ENCODE results near the gene GCHFR. TPM values are rescaled to one million over a fixed set of nuclear protein-coding genes. Genes with fewer than 3 reads are reported as not detected.

Gene GCHFR
- total RNA-seq, 2 donors from 2014 or later, result 39.5 to 42.5 TPM

GRCh38 chr15:40793216-40793989 lies 29.5 kb downstream of the GCHFR start:
- intact Hi-C loops (cut with DNase I), result no loop called here
- peak overlapping the region; percentile 56 for H3K27ac ChIP-seq
- peaks cover 16% of the 10 kb centered on the region for H3K4me1 ChIP-seq
- no peak overlapping the region for H3K4me3 ChIP-seq
- no peaks in the 10 kb centered on the region for H3K36me3 ChIP-seq
- DNase-seq, result peak; percentile 92
- TF ChIP-seq, protein P1, sequence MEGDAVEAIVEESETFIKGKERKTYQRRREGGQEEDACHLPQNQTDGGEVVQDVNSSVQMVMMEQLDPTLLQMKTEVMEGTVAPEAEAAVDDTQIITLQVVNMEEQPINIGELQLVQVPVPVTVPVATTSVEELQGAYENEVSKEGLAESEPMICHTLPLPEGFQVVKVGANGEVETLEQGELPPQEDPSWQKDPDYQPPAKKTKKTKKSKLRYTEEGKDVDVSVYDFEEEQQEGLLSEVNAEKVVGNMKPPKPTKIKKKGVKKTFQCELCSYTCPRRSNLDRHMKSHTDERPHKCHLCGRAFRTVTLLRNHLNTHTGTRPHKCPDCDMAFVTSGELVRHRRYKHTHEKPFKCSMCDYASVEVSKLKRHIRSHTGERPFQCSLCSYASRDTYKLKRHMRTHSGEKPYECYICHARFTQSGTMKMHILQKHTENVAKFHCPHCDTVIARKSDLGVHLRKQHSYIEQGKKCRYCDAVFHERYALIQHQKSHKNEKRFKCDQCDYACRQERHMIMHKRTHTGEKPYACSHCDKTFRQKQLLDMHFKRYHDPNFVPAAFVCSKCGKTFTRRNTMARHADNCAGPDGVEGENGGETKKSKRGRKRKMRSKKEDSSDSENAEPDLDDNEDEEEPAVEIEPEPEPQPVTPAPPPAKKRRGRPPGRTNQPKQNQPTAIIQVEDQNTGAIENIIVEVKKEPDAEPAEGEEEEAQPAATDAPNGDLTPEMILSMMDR (IDR thresholded peaks at IDR 0.05), result no peak
- no peaks in the 10 kb centered on the region for H3K27me3 ChIP-seq
- H3K9me3 ChIP-seq, result no peaks in the 10 kb centered on the region
- H3K9ac ChIP-seq (ENCODE audit: low read depth in 2 of 2, low read length in 2 of 2), result peak overlapping the region in 1 of 2 donors; percentile 62

GRCh38 chr15:40796041-40796440 lies 32.2 kb downstream of the GCHFR start:
- no peak overlapping the region for H3K4me3 ChIP-seq
- no peak for DNase-seq
- H3K9me3 ChIP-seq, result no peaks in the 10 kb centered on the region
- no peaks in the 10 kb centered on the region for H3K36me3 ChIP-seq
- TF ChIP-seq, protein P1 (IDR thresholded peaks at IDR 0.05), result no peak
- H3K4me1 ChIP-seq, result peaks cover 13% of the 10 kb centered on the region
- H3K9ac ChIP-seq (ENCODE audit: low read depth in 2 of 2, low read length in 2 of 2), result no peak overlapping the region
- peak overlapping the region; percentile 16 for H3K27ac ChIP-seq
- intact Hi-C loops (cut with DNase I), result no loop called here
- no peaks in the 10 kb centered on the region for H3K27me3 ChIP-seq

DNA sequence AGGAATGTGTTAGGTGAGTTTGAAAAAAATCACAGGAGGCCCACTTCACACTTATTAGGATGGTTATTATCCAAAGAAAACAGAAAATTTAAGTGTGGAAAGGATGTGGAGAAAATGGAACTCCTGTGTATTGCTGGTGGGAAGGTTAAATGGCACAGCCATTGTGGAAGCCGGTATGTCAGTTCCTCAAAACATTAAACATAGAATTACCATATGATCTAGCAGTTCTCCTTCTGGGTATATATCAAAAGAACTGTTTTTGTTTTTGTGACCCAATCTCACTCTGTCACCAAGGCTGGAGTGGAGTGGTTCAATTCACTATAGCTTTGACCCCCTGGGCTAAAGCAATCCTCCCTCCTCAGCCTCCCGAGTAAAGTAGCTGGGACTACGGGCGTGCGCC lies 32.6 kb downstream of the GCHFR start:
- Histone ChIP-seq H3K4me3 (no peak overlapping the region), H3K4me1 (peaks cover 13% of the 10 kb centered on the region), H3K9me3 (no peaks in the 10 kb centered on the region), H3K36me3 (no peaks in the 10 kb centered on the region), H3K27me3 (no peaks in the 10 kb centered on the region), H3K9ac (ENCODE audit: low read depth in 2 of 2, low read length in 2 of 2) (no peak overlapping the region), H3K27ac (peak overlapping the region; percentile 16)
- TF ChIP-seq, protein P1 (IDR thresholded peaks at IDR 0.05), result no peak
- no peak for DNase-seq
- intact Hi-C loops (cut with DNase I), result no loop called here

DNA sequence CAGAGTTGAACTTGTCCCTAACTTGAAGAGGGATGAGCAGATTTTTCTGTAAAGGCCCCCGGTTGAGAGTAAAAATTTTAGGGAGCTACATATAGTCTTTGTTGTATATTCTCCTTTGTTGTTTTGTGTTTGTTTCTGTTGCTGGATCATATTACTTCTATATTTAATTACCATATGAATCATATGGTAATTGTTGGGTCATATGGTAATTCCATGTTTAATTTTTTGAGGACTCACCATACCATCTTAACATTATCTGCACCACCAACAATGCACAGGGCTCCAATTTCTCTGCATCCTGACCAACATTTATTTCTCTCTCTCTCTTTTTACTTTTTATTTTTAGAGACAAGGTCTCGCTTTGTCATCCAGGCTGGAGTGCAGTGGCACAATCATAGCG lies 35.7 kb downstream of the GCHFR start:
- H3K9ac ChIP-seq (ENCODE audit: low read depth in 2 of 2, low read length in 2 of 2), result no peak overlapping the region
- peaks cover 3% of the 10 kb centered on the region for H3K4me1 ChIP-seq
- no peak for DNase-seq
- no peaks in the 10 kb centered on the region for H3K9me3 ChIP-seq
- TF ChIP-seq, protein P1 (IDR thresholded peaks at IDR 0.05), result no peak
- no peak overlapping the region for H3K4me3 ChIP-seq
- no peaks in the 10 kb centered on the region for H3K36me3 ChIP-seq
- no peak overlapping the region for H3K27ac ChIP-seq
- intact Hi-C loops (cut with DNase I), result no loop called here
- H3K27me3 ChIP-seq, result no peaks in the 10 kb centered on the region

- no peaks in the 10 kb centered on the region for H3K27me3 ChIP-seq
- H3K27ac ChIP-seq, result no peak overlapping the region
- H3K9ac ChIP-seq (ENCODE audit: low read depth in 2 of 2, low read length in 2 of 2), result no peak overlapping the region
- no peak overlapping the region for H3K4me3 ChIP-seq
- H3K9me3 ChIP-seq, result no peaks in the 10 kb centered on the region
- no peak for DNase-seq
- H3K4me1 ChIP-seq, result peaks cover 7% of the 10 kb centered on the region
- no peaks in the 10 kb centered on the region for H3K36me3 ChIP-seq
- TF ChIP-seq, protein P1 (IDR thresholded peaks at IDR 0.05), result no peak
- intact Hi-C loops (cut with DNase I), result no loop called here
Measured at GRCh38 chr15:40803076-40803475, 39.2 kb downstream of the GCHFR start.

Measured in colonic mucosa (tissue), 4 donors.